Posterior cingulate gyrus (tissue), 11 donors: ENCODE data around the gene CNTFR.

Experiments
- DNase-seq, 10 donors: peaks; one replicate each; pipeline versions ENCODE4 v3.0.0 to v3.0.0-alpha.2; 2020 to 2021; ENCODE audit warnings: mixed read lengths in 3 of 10
- intact Hi-C: fragments of 100-400 bp; cut with DNase I; formaldehyde crosslinking; loops from one replicate; pipeline ENCODE4 v1.15.1; 2023

CNTFR gene

DNA sequence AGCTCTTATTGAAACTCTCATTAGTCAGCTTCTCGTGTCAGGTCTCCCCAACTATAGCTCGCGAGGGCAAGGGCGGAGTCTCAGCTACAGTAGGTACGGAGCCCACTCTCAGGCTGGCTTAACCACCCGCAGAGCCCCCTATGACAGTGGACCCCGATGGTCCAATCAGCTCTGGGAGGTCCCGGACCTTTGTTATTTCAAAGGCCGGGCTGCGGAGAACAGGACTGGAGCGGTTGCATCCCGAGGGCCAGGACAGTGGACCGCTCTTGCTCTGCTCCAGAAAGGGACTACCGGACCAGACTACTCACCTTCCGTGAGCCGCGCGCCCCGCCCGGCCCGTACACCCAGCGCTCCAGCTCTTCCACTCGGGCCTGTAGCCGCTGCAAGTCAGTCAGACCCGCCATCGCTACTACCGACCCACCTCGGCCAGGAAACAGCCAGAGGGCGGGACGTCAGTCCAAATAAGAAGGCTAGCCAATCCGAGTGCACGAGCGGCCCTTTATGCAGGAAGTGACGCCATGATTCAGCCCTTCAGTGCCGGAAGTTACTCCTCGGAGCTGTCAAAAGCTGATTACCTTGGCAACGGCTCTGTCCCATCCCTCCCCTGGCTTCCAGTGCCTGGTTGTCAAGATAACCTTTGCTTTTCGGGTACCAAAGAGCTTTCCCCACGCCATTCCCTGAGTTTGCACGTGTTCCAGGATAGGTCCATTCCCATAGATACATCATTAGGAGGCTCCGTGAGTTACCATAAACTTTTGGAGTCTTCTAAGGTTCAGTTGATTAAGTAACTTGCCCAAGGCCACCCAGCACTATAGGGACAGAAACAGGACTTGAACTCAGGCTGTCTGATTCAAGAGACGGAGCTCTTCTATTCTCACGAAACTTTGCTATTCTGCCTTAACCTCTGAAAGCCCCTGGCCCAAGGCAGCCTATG, 30.8 kb upstream of the CNTFR start, which contains the start of gene DCTN3:
TSS of gene DCTN3 (minus strand) at position 435 of the 934 bp plus-strand sequence. CDS start at position 404, 31 bp downstream.
- intact Hi-C loops = no loop called here

GRCh38 chr9:34615132-34615531, 25.6 kb upstream of the CNTFR start:
- peak in 1 of 10 donors; percentile 51 for DNase-seq
- intact Hi-C loops = no loop called here

More for the DNA sequence above, 30.8 kb upstream of the CNTFR start, which contains the start of gene DCTN3:
- DNase-seq = peak; percentile 90 to 99 (median 96)

DNA sequence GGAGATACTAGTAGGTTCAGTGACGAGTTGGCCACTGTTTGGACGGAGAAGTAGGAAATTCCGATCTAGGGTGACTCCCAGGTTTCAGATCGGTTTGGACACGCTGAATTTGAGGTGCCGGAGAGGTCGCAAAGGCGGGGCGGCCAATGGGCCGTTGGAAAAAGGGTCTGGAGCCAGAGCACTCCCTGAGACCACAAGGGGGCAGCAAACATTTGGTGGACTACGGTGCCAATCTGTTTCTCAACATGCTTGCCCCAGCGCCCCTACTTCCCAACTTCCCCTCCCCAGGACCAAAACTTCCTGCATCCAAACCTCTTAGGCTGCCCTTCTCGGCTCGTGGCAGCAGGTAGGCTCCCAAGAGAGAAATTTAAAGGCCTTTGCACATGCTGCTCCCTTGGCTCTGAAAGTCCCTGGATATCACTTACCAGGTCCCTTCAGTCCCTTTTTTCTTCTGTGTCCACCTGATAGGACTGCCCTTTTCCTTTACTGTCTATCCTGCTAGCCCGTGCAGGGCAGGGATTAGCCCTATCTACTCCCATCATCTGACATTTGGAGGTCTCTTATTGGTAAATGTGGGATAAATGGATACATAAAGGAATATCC, 23.4 kb upstream of the CNTFR start:
- intact Hi-C loops = loop anchor here (1.0 kb wide), 1 partner anchor 21 kb away; no protein-coding TSS in a partner anchor
- DNase-seq = peak in 8 of 10 donors; percentile 68 to 95 (median 82)

DNA sequence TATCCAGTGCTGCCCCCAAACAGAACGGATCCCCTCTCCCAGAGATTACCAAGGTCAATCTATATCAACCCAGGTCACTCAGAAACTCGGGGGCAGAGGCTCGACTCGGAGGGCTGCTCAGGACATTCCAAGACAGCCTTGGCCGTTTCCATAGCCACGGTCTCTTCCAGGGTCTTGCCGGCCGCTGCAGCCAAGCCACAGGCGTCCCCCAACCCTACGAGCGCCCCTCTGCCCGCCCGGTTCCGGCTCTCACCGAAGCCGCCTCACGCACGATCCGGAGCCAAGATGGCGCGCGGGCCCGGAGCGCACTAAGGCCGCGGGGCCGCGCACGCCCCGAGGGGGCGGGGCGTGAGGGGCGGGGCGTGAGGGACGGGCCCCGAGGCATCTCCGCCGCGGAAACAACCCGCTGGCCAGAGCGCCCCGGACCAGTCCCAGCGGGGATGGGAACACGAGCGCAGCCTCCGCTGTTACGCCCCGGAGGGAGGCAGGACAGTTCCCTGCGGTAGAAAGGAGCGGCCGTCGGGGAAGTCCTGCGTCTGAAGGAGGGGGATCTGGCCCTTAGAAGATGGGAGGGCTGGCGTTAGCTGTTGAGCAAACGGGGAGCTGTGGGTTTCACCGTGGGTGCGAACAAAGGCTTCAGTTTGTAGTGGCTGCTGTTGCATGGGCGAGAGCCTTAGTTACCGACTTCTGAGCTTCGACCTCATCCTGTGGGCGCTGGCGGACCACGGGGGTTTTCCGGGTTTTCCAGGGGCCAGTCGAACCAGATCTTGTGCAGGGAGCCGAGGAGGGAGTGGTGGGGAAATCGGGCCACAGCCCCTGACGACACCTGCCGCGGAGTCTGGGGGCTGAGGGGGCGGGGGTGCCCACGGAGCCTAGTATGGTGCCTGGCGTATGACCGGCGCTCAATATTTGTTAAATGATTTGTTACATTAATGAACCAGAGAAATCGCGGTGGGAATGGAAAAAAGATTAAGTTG, 22.6 kb upstream of the CNTFR start, which contains the start of gene RPP25L:
TSS of gene RPP25L (minus strand) at position 287 of the 977 bp plus-strand sequence. CDS start 801 bp downstream, outside the sequence.
- peak; percentile 62 to 96 (median 82) for DNase-seq
- intact Hi-C loops = loop anchor here (1.0 kb wide), 1 partner anchor 22 kb away; no protein-coding TSS in a partner anchor

DNA sequence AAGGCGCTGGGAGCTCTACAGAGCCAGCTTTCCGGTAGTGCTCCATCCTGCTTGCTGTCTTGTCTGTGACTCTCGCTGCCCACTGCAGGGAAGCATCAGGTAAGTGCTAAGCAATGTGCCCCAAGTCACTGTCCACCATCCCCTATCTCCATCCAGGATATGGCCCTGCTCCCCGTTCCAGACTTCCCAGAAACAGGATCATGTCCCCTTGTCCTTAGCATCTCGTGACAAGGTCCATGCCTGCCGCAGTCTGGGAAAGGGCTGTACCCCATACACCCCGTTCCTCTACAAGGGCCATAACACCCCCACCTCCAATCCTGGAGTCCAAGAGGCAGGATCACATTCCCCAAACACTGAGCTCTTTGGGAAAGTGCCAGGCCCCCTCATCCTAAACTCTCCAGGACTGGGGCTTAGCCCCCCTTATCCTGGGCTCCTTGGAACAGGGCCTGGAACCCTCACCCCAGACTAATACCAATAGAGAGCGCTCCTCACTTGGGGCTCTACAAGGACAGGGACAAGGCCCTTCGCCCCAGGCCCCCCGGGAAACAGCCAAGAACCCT, 21.8 kb upstream of the CNTFR start:
- intact Hi-C loops = no loop called here
- DNase-seq = peak in 2 of 10 donors; percentile 17 to 73

GRCh38 chr9:34610434-34611206, 21.1 kb upstream of the CNTFR start:
- DNase-seq = peak in 1 of 10 donors; percentile 83
- intact Hi-C loops = no loop called here

GRCh38 chr9:34607331-34607730, 17.8 kb upstream of the CNTFR start:
- DNase-seq = no peak
- intact Hi-C loops = no loop called here

GRCh38 chr9:34606905-34607304, 17.4 kb upstream of the CNTFR start:
- intact Hi-C loops = no loop called here
- DNase-seq = no peak

DNA sequence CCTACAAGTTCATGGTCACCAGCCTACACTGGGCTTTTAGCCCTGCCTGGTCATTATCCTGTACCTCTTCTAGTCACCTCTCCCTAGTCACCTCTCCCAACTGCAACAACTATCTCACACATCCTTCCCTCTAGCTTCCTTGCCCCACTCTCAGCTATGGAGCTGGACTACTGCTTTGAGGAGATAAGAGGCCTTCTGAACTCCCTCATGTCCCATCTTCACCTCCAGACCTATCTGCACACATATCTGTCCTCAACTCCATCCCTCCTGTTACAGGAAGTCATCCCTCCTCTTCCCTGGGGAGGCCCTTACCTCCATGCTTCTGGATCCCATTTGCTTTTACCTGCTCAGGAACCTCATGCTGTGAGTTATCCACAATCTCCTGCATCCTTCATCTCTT, 16.7 kb upstream of the CNTFR start:
- DNase-seq = no peak
- intact Hi-C loops = no loop called here

- peak; percentile 82 to 97 (median 92) for DNase-seq
Measured at GRCh38 chr9:34603610-34604231, 14.2 kb upstream of the CNTFR start.

GRCh38 chr9:34601937-34602573, 12.5 kb upstream of the CNTFR start:
- no peak for DNase-seq
- intact Hi-C loops = loop anchor here (5.0 kb wide), 1 partner anchor 270 kb away; no protein-coding TSS in a partner anchor

More at GRCh38 chr9:34603610-34604231, 14.2 kb upstream of the CNTFR start:
- intact Hi-C loops = loop anchor here (5.0 kb wide), 1 partner anchor 271 kb away; no protein-coding TSS in a partner anchor

DNA sequence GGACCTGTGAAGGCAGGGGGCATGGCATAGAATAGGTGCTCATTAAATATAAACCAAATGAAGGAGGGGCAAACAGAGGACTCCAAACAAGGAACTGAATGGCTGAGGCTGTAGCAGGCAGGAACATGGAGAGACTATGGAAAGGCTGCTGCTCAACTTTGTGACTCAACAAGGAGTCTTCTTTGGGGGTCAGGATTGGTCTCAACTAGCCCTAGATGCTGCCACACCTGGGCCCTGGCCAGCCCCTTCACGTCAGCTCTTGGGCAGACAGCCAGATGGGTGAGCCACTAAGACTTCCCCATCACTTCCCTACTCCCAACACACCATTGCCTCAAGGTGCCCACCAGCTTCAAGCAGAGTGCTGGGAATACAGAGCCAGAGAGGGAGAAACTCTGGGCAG, 11.4 kb upstream of the CNTFR start:
- intact Hi-C loops = loop anchor here (5.0 kb wide), 1 partner anchor 269 kb away; no protein-coding TSS in a partner anchor
- no peak for DNase-seq

GRCh38 chr9:34599546-34599945, 10.0 kb upstream of the CNTFR start:
- intact Hi-C loops = no loop called here

DNA sequence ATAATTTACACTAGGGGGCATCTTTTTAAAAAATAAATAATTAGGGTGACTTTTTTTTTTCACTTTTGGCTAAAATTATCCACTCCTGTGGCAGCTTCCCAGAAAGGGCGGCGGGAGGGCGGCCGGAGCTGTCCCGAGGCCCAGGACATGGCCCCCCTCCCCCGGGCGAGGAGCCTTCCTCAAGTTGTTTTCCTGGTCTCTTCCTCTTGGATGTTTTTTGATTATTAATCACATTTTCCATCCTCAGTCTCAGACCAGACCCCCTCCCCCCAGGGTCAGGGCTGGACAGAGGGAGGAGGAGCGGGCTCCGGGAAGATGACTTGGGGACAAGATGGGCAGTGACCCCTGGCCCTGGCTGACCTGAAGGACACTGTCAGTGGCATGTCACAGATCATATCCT, 4.7 kb upstream of the CNTFR start:
- DNase-seq = no peak
- intact Hi-C loops = loop anchor here (5.0 kb wide), 1 partner anchor 157 kb away; no protein-coding TSS in a partner anchor

More at GRCh38 chr9:34599546-34599945, 10.0 kb upstream of the CNTFR start:
- DNase-seq = no peak

GRCh38 chr9:34592895-34593601, 3.5 kb upstream of the CNTFR start:
- intact Hi-C loops = loop anchor here (2.0 to 5.0 kb wide), 2 partner anchors 156 to 190 kb away; no protein-coding TSS in a partner anchor

More at GRCh38 chr9:34592895-34593601, 3.5 kb upstream of the CNTFR start:
- DNase-seq = peak in 7 of 10 donors; percentile 50 to 90 (median 67)
